Mucosa of stomach (tissue), 1 donor: Measurements from ENCODE around the gene PSMB5.
A peak's percentile ranks its signal among the peaks of the same experiment; 100 is the strongest.

Experiments used
- H3K27me3 ChIP-seq: one replicate; pipeline ENCODE4 v1.7.0; 2013; ENCODE audit warnings: mild to moderate bottlenecking, low read length; ENCODE audit not compliant: control insufficient read depth, insufficient read depth
- H3K36me3 ChIP-seq: one replicate; pipeline ENCODE4 v1.7.0; 2013; ENCODE audit warnings: low read length; ENCODE audit not compliant: control insufficient read depth, insufficient read depth
- H3K4me1 ChIP-seq: one replicate; pipeline ENCODE4 v1.7.0; 2013; ENCODE audit warnings: mild to moderate bottlenecking, low read length; ENCODE audit not compliant: control insufficient read depth, insufficient read depth
- H3K4me3 ChIP-seq: one replicate; pipeline ENCODE4 v1.7.0; 2013; ENCODE audit warnings: low read length
- H3K9ac ChIP-seq: one replicate; pipeline ENCODE4 v1.7.0; 2013; ENCODE audit warnings: mild to moderate bottlenecking, low read length, moderate library complexity
- H3K9me3 ChIP-seq: one replicate; pipeline ENCODE4 v1.7.0; 2013; ENCODE audit warnings: mild to moderate bottlenecking, low read length, moderate library complexity; ENCODE audit not compliant: control insufficient read depth
- donor health status: Pancreatic carcinoma.

Gene PSMB5

GRCh38 chr14:22986508-22987054 lies 48.1 kb downstream of the PSMB5 start:
- Histone ChIP-seq H3K36me3 (no peaks in the 10 kb centered on the region), H3K4me3 (no peak overlapping the region), H3K9ac (no peak overlapping the region), H3K27me3 (peaks cover 7% of the 10 kb centered on the region), H3K4me1 (no peaks in the 10 kb centered on the region), H3K9me3 (no peaks in the 10 kb centered on the region)

DNA sequence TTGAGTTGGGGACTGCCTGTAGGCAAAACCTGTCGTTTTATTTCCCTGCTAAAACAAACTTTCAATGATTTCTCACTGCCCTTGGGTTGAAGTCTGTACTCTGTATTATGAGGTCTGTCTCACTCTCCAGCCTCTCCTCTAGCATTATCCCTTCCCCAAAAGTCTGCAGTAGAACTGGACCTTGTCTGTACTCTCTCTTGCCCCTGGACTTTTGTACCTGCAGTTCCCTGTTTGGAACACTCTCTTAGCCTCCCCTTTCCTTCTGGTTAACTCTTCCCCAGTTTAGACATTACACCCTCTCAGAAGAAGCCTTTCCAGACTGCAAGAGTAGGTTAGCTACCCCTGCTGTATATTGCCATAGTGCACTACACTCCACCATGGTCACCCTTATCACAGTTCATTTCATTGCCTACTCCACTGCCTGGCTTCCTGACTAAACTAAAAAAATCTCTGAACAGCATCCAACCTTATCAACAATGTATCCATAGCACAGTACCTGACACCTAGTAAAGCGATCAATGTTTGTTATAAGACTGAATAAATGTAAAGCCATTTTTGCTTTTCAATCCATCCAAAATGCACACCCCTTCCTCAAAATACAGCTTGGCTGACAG lies 48.7 kb downstream of the PSMB5 start:
- H3K4me3 ChIP-seq, result no peak overlapping the region

DNA sequence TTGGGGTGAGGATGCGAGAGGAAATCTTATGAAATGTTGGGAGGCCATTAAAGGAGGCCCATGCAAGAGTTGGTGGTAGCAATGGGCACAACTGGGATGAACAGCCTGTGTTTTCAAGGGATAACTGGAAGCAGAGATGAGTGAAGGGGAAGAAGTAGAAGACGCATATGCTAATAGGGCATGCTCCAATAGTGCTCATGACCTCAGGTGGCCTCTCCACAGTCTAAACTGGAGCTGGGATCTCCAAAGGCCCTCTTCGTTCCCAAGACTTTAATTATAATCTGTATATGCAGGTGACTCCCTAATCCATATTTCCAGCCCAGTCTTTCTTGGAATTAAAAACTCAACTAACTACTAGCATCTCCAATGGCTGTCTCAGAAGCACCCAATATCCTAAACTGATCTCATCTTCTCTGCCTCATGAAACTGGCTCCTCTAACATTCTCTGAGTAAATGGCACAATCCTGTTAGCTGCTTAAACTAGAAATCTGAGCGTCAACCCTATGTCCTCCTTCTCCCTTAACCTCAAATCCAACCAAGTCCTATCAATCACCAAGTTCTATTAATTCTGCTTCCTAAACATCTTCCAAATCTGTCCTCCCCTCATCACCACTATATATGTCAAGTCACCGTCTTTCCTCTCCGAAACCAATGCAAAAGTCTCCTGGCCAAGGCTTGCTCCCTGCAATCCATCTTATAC lies 49.6 kb downstream of the PSMB5 start:
- H3K27me3 ChIP-seq, result peaks cover 16% of the 10 kb centered on the region
- H3K4me3 ChIP-seq, result no peak overlapping the region
- H3K36me3 ChIP-seq, result no peaks in the 10 kb centered on the region
- H3K4me1 ChIP-seq, result peaks cover 10% of the 10 kb centered on the region
- no peak overlapping the region for H3K9ac ChIP-seq
- H3K9me3 ChIP-seq, result no peaks in the 10 kb centered on the region

More for the DNA sequence above, 48.7 kb downstream of the PSMB5 start:
- no peak overlapping the region for H3K9ac ChIP-seq
- H3K36me3 ChIP-seq, result no peaks in the 10 kb centered on the region
- H3K4me1 ChIP-seq, result peaks cover 4% of the 10 kb centered on the region
- H3K27me3 ChIP-seq, result peaks cover 13% of the 10 kb centered on the region
- no peaks in the 10 kb centered on the region for H3K9me3 ChIP-seq

DNA sequence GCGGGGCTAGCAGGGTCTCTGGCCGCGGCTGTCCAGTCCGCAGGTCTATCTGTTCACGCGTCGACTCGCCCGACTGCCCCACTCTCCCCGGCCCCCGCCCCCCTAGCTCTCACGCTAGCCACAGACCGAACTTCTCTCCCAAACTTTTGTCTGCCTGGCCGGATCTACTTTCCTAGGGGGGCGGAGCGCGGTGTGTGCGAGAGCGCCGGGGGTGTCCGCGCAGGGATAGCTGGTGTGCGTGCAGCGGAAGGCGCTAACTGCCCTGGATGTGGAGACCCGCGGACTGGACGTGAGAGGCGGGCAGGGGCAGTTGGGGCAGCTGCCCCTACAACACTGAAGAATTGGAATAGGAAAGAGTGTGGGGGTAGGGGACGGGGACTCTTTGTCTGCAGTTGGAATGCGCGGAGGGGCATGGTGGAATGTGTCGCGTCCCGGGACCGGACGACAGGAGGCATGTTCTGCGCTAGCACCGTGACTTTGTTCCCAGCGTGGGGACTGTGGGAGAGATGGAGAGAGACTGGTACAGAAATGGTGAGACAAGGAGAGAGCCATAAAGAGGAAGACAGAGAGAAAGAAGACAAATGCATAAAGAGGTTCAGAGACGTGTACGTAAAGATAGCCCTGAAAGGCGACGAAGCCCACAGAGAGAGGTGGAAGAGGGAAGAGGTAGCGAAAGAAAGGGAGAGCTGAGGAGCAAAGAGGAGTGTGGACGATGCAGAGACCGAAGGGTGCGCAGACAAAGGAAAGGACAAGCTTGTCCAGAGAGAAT lies 52.0 kb downstream of the PSMB5 start, which contains the start of gene AJUBA:
Gene AJUBA, minus strand, starts transcription at position 75 of the 769 bp plus-strand sequence. CDS start 285 bp downstream, outside the sequence.
- Histone ChIP-seq H3K4me1 (peaks cover 34% of the 10 kb centered on the region), H3K4me3 (peak within 1 kb of the TSS; percentile 29), H3K27me3 (peaks cover 16% of the 10 kb centered on the region), H3K36me3 (no peaks in the 10 kb centered on the region), H3K9me3 (no peaks in the 10 kb centered on the region), H3K9ac (peak within 1 kb of the TSS; percentile 49)

GRCh38 chr14:22981876-22982476 lies 52.7 kb downstream of the PSMB5 start:
- Histone ChIP-seq H3K9ac (peak overlapping the region; percentile 49), H3K36me3 (no peaks in the 10 kb centered on the region), H3K27me3 (peaks cover 16% of the 10 kb centered on the region), H3K4me3 (peak overlapping the region; percentile 29), H3K4me1 (peaks cover 41% of the 10 kb centered on the region), H3K9me3 (no peaks in the 10 kb centered on the region)

DNA sequence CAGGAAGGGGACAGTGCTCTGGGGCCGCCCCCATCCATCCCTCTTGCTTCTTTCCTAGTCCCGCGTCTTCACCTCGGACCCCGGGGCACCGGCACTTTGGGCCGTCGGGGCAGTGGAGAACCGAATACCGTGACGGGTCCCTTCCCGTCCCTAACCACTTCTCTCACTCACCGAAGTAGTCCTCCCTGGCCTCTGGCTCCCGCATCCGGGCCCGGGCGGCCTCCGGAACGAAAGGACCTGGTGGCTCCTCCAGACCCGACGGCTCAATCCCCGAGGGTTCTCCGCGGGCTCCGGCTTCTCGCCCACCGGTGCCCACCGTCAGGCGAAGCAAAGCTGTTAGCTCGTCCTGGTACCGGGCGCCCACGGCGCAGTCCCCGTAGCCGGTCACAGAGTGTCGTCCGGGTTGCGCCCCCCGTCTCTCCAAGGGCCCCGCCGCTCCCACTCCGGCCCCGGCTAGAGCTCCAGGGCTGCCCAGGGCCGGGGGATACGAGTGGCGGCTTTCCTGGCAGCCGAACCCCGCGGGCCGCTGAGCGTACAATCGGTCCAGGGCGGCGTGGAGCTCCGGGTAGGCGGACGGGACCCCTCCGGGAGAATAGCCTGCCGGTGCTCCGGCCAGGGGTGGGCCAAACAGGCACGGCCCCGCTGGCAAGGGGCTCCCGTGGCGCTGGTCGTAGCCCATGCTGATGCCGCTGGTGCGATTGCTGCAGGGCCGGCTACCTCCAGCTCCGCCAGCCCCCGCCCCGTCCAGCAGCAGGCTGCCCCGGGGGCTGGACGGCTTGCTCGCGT lies 53.4 kb downstream of the PSMB5 start:
- Histone ChIP-seq H3K9ac (peak overlapping the region; percentile 49), H3K4me3 (peak overlapping the region; percentile 29), H3K27me3 (peaks cover 16% of the 10 kb centered on the region), H3K36me3 (no peaks in the 10 kb centered on the region), H3K4me1 (peaks cover 48% of the 10 kb centered on the region), H3K9me3 (no peaks in the 10 kb centered on the region)

DNA sequence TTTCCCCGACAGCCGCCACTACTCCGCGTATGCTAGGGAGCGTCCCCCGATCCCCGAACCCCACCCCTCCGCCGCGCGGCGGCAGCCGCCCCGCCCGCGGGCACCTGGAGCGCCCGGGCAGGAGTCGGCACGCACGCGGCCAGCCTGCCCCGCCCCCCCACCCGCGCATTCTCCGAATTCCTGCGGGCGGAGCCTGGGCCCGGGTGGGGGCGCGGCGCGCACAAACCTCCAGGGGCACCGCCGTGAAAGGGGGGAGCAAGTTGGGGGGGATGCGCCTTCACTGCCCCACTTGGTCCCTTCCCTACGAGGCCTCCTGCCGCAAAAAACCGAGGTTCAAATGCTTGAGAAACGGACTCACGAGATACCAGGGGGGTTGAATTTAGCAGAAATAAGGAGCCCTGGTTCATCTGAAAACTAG lies 54.0 kb downstream of the PSMB5 start:
- Histone ChIP-seq H3K9me3 (no peaks in the 10 kb centered on the region), H3K36me3 (no peaks in the 10 kb centered on the region), H3K27me3 (peaks cover 16% of the 10 kb centered on the region), H3K4me3 (no peak overlapping the region), H3K4me1 (peaks cover 49% of the 10 kb centered on the region), H3K9ac (peak overlapping the region; percentile 28)

DNA sequence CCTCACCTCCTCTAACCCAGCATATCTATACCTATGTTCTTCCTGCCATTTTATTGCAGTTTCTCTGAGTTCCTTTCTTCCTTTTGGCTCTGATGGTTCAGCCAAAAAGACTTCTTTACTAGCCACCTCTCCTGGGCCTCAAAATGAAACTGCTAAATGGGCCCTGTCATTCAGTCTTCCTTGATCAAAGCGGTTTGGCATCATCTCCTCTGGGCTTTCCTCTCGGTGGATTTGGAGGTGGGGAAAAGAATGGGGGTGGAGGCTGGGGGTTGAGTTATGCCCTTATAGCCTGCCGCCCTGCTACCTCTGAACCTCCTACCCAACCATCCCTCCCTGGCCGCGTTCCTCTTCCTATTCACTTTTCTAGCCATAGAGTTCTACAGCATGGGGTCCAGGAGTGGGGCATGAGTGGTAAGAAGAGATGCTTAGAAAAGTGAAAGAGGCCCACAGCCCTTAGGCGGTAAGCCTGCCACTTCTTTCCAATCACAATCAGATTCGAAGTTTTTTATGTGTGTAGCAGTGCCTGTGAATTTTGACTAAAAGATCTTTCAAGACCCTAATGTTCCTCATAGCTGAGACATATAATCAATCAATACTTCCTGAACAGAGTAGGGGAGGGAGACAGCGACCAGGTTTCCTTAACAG lies 54.8 kb downstream of the PSMB5 start:
- Histone ChIP-seq H3K9ac (no peak overlapping the region), H3K4me1 (peaks cover 49% of the 10 kb centered on the region), H3K4me3 (no peak overlapping the region), H3K36me3 (no peaks in the 10 kb centered on the region), H3K9me3 (no peaks in the 10 kb centered on the region), H3K27me3 (peaks cover 16% of the 10 kb centered on the region)

GRCh38 chr14:22978981-22979671 lies 55.6 kb downstream of the PSMB5 start:
- Histone ChIP-seq H3K9ac (no peak overlapping the region), H3K36me3 (no peaks in the 10 kb centered on the region), H3K9me3 (no peaks in the 10 kb centered on the region), H3K4me1 (peaks cover 49% of the 10 kb centered on the region), H3K27me3 (peaks cover 16% of the 10 kb centered on the region), H3K4me3 (no peak overlapping the region)

DNA sequence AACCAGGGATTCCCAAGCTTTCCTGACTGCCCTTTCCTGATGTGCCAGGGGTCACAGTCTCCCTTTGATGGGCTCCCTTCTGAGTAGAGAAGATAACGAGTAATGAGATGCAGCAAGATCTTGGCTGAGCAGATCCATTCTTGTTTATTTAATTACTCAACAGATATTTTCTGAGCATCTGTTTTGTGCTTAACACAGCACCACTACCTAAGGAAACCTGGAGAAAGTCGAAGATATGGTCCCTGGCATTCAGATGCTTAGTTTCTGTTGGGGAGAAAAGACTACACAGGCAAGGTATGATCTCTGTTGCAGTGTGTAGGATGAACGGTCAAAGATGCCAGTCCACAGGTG lies 56.2 kb downstream of the PSMB5 start:
- Histone ChIP-seq H3K27me3 (peaks cover 16% of the 10 kb centered on the region), H3K4me3 (no peak overlapping the region), H3K4me1 (peaks cover 49% of the 10 kb centered on the region), H3K9ac (no peak overlapping the region), H3K9me3 (no peaks in the 10 kb centered on the region), H3K36me3 (no peaks in the 10 kb centered on the region)
